Gastroesophageal sphincter (tissue), 3 donors: Measurements from ENCODE around the gene MAS1L.

Experiments
- EP300 ChIP-seq: sonication (generic); formaldehyde crosslinking; IDR thresholded peaks from one replicate; pipeline ENCODE4 v1.6.1; 2017; ENCODE audit warnings: antibody characterized with exemption, mild to moderate bottlenecking
- POLR2A ChIP-seq, 2 donors: fragments of 450-650 bp; IDR thresholded peaks; one replicate each; pipeline ENCODE4 v1.6.1; 2017; ENCODE audit warnings: antibody characterized with exemption in 2 of 2, mild to moderate bottlenecking in 2 of 2, moderate library complexity in 1 of 2
- POLR2AphosphoS5 ChIP-seq: sonication (generic); formaldehyde crosslinking; IDR thresholded peaks from one replicate; pipeline ENCODE4 v1.6.1; 2017; ENCODE audit warnings: antibody characterized with exemption
- TF ChIP-seq, protein P1 (sequence below), 4 experiments: fragments of 200-600 bp in 2 of 4; fragments of 450-650 bp in 2 of 4; sonication (generic) in 1 of 4; IDR thresholded peaks; one replicate each; pipeline ENCODE4 v1.5.1; 2017 to 2019; ENCODE audit warnings: antibody characterized with exemption in 4 of 4, mild to moderate bottlenecking in 2 of 4, moderate library complexity in 2 of 4

DNA sequence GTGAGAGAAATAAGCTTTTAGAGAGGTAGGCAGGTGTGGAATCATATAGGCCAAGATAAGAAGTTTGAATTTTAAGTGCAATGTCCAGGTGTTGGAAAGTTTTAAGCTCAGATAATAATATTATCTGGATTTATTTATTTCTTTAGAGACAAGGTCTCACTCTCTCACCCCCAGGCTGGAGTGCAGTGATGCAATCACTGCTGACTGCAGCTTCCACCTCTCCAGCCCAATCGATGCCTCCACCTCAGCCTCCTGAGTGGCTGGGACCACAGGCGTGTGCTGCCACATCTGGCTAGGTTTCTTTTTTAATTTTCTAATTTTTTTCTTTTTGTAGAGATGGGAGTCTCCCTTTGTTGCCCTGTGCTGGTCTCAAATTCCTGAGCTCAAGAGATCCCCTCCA lies 5.5 kb upstream of the MAS1L start:
- TF ChIP-seq POLR2A (IDR thresholded peaks at IDR 0.05) (no peak), EP300 (no peak), POLR2AphosphoS5 (no peak)
- TF ChIP-seq, protein P1, sequence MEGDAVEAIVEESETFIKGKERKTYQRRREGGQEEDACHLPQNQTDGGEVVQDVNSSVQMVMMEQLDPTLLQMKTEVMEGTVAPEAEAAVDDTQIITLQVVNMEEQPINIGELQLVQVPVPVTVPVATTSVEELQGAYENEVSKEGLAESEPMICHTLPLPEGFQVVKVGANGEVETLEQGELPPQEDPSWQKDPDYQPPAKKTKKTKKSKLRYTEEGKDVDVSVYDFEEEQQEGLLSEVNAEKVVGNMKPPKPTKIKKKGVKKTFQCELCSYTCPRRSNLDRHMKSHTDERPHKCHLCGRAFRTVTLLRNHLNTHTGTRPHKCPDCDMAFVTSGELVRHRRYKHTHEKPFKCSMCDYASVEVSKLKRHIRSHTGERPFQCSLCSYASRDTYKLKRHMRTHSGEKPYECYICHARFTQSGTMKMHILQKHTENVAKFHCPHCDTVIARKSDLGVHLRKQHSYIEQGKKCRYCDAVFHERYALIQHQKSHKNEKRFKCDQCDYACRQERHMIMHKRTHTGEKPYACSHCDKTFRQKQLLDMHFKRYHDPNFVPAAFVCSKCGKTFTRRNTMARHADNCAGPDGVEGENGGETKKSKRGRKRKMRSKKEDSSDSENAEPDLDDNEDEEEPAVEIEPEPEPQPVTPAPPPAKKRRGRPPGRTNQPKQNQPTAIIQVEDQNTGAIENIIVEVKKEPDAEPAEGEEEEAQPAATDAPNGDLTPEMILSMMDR (IDR thresholded peaks at IDR 0.05) = no peak
